GM12875 (cell line): Measurements from ENCODE around the gene CARMIL3.

Experiments
- H3K4me3 ChIP-seq: one replicate; pipeline ENCODE4 v1.5.1; 2011; ENCODE audit warnings: low read depth, low read length, control low read depth
- TF ChIP-seq, protein P1 (sequence below): IDR thresholded peaks from 2 replicates; pipeline ENCODE4 v1.5.1; 2011; ENCODE audit warnings: low read depth, mild to moderate bottlenecking, control low read depth, inconsistent platforms, low read length, moderate library complexity, borderline replicate concordance; ENCODE audit not compliant: insufficient read depth

Gene CARMIL3

DNA sequence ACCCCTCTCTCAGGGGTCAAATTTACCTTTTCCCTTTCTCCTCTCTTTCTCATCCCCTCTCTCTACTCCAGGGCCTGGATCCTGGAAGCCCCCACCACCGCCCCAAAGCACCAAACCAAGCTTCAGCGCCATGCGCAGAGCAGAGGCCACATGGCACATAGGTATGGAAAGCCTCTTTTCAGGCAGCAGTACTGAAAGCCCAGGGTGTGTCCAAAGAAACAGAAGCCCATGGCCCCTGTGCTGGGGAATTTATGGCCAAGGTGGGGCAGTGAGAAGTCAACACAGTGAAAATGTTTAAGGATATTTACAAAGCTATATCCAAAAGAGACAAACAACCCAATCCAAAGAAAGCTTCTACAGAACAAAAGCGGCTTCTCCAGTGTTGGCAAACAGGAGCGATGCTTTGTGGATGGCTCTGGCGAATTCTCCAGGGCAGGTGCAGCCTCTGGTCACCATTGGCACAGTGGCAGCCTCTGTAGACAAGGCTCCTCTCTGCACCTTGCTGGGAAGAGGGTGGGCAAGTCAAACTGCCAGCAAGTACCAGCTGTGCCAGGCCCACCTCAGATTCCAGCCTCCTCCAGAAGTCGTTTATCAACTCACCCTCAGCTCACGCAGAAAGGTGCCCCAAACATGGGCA is 14.8 kb downstream of the CARMIL3 start:
- no peak overlapping the region for H3K4me3 ChIP-seq
- TF ChIP-seq, protein P1, sequence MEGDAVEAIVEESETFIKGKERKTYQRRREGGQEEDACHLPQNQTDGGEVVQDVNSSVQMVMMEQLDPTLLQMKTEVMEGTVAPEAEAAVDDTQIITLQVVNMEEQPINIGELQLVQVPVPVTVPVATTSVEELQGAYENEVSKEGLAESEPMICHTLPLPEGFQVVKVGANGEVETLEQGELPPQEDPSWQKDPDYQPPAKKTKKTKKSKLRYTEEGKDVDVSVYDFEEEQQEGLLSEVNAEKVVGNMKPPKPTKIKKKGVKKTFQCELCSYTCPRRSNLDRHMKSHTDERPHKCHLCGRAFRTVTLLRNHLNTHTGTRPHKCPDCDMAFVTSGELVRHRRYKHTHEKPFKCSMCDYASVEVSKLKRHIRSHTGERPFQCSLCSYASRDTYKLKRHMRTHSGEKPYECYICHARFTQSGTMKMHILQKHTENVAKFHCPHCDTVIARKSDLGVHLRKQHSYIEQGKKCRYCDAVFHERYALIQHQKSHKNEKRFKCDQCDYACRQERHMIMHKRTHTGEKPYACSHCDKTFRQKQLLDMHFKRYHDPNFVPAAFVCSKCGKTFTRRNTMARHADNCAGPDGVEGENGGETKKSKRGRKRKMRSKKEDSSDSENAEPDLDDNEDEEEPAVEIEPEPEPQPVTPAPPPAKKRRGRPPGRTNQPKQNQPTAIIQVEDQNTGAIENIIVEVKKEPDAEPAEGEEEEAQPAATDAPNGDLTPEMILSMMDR = no peak

DNA sequence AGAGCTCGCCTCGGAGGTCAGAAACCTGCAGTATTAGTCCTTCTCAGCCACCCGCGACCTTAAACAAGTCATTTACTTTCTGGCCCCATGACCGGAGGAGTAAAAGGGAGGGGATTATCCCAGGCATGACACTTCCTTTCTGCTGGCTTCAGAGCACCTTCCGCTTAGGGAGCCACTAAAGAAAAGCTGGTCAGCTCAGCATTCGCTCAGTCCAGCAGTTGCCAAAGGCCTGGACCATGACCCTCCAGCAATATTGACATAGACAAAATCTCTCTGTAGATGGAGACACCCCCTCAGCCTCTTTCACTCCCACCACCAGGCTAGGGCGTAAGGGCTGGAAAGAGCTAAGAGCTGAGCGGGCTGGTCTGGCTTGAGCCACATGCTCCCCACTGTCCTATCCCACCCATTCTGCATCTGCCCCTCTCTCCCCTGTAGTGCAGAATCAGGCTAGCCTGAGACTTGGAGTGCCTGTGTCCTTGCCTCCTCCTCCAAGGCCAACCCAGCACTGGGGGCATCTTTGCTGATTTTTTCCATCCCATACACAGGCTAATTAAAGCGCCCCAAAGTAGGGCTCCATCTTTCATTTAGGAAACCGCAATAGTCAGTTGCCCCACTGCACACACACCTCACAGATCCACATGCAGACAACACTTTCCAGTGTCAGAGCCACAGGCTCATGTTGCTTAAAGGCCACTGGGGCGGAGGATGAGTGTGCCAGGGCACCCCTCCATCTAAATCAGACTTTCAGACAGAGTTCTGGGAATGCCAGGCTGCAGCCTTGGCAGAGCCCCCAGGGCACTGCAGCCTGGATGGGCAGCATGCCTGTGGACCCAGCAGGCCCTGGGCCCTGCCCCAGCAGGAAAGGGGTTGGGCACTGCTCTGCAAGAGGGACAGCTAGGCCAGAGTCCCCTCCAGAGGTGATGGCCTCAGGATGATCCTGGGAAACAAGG is 15.6 kb downstream of the CARMIL3 start:
- H3K4me3 ChIP-seq = no peak overlapping the region
- TF ChIP-seq, protein P1 = no peak

DNA sequence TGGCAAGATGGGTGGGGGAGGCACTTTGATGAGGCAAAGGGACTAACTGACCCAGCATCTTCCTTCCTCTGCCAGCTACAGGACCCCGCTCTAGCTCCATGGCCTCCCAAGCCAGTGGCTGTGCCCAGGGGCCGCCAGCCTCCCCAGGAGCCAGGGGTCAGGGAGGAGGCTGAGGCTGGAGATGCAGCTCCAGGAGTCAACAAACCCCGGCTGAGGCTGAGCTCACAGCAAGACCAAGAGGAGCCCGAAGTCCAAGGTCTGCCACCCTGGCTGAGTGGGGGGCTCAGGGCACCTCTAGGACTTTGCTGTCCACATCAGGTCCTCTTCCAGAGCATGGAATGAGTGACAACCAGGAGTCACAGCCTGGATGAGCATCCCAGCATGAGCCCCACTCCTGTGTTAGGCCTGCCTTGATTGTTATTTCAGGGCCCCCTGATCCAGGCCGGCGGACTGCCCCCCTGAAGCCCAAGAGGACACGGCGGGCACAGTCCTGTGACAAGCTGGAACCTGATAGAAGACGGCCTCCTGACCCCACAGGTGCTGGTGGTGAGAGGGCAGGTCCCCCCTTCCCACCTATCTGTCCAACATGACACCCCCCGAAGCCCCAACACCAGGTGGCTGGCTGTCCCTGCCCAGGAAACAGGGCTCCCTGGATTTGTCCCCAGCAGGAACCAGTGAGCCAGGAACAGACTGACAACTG is 17.1 kb downstream of the CARMIL3 start:
- TF ChIP-seq, protein P1 = no peak
- H3K4me3 ChIP-seq = no peak overlapping the region

DNA sequence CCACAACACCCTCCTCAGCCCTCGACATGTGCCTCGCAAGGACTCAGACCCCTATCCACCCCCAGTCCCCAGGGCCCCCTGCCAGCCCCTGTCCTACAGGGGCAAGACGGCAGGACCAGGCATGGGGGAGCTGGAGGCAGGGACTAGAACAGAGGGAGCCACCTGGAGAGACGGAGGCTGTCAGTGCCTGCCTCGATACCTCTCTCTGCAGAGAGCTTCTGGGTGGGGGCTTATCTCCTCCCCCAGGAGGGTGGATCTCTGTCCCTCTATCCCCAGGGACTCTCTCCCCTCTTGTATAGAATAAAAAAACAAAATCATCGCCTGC is 17.6 kb downstream of the CARMIL3 start:
- no peak overlapping the region for H3K4me3 ChIP-seq
- TF ChIP-seq, protein P1 = no peak

DNA sequence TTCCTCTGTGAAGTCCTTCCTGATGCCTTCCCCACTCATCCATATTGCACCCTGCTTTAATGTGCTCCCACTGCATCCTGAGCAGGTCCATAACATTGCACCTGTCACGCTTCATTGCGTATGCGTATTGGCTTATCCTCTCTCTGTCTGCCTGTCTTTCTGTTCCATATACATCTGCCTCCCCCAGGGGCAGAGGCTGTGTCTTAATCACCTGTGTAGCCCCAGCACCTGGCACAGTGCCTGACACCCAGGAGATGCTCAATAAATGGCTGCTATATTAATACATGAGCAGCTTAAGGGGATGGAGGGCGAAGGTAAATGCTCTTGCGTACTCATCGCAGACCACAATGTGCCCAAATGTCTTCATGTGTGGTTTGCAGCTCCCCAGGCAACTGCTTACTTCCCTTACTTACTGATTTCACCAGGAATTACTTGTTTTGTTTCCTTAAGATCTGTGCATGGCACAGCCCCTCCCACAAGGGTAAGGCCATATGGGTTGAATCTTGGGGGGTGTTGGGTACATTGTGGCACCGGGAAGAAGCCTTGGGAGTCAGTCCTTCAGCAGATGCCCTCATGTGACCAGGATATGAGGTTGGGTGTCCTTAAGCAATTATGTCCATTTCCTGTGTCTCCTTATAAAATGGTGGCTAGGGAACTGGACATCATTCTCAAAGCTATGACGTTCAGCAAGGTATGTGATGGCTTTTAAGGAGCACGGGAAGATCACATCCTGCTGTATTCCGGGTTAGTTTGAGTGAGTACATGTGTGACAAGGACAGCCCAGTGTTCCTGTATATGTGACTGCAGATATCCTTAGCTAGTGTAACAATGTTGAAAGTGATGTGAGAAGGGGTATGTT is 18.7 kb downstream of the CARMIL3 start:
- TF ChIP-seq, protein P1 = no peak
- H3K4me3 ChIP-seq = no peak overlapping the region

DNA sequence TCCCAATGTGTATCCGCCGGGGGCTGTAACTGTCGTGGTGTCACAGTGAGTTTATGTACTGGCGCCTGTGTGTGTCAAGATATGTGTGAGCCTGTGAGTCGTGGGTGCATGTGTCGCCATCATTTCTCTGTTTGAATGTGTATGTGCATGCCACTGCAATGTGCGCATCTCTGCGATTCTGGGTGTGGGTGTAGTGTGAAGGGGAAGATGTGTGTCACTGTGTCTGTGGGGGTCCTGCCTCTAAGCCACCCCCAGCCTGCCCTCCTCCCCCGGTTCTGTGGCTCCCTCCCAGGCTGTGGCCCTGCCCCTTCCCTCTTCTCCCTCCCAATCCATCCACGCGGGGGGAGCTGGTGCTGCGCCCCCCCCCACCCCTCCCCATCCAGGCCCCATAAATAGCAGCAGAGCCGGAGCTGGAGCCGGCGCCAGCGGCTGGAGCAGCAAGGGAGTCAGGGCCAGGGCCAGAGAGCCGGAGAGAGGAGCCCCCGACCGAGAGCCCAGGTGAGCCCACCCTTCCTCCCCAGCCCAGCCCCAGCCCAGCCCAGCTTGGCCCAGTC is 19.4 kb downstream of the CARMIL3 start, which contains the start of gene CPNE6:
Gene CPNE6, plus strand, starts transcription at position 419 of the 554 bp plus-strand sequence. CDS start 1,375 bp downstream, outside the sequence.
- H3K4me3 ChIP-seq = no peak within 1 kb of the TSS
- TF ChIP-seq, protein P1 = no peak
